RWPE1 (cell line): ENCODE data around the gene PPP6C.

Experiments
- CTCF ChIA-PET: fragments of 350-600 bp; sonication (Branson Sonifier 250); formaldehyde crosslinking; extraction: SDS; loops from one replicate; lab custom pipeline; 2021; lab: Yijun Ruan, JAX
- POLR2A ChIA-PET: fragments of 400-600 bp; formaldehyde crosslinking; extraction: SDS; loops from one replicate; lab custom pipeline; 2020; ENCODE audit warnings: antibody characterized with exemption; ENCODE audit not compliant: low non-redundant PET; lab: Yijun Ruan, JAX
- DNase-seq: peaks from one replicate; pipeline ENCODE4 v3.0.0; 2012; ENCODE audit warnings: low spot score
- H3K27ac ChIP-seq: fragments of 450-650 bp; 2 replicates; pipeline ENCODE4 v1.5.1; 2017
- TF ChIP-seq, protein P1 (sequence below): fragments of 450-650 bp; conservative IDR thresholded peaks from 2 replicates; pipeline ENCODE4 v1.5.1; 2017; ENCODE audit warnings: low read depth, mild to moderate bottlenecking

PPP6C gene

GRCh38 chr9:125141751-125142150, 47.9 kb downstream of the PPP6C start:
- CTCF ChIA-PET = interaction anchor here (0.6 to 1.7 kb wide), 3 partner anchors 26 to 370 kb away, joined by 3 to 8 read pairs (median 4); partner anchors contain the start of gene WDR38
- POLR2A ChIA-PET = interaction anchor here (0.7 kb wide), 1 partner anchor 475 kb away, joined by 11 read pairs; no protein-coding TSS in a partner anchor
- H3K27ac ChIP-seq = no peak overlapping the region
- TF ChIP-seq, protein P1, sequence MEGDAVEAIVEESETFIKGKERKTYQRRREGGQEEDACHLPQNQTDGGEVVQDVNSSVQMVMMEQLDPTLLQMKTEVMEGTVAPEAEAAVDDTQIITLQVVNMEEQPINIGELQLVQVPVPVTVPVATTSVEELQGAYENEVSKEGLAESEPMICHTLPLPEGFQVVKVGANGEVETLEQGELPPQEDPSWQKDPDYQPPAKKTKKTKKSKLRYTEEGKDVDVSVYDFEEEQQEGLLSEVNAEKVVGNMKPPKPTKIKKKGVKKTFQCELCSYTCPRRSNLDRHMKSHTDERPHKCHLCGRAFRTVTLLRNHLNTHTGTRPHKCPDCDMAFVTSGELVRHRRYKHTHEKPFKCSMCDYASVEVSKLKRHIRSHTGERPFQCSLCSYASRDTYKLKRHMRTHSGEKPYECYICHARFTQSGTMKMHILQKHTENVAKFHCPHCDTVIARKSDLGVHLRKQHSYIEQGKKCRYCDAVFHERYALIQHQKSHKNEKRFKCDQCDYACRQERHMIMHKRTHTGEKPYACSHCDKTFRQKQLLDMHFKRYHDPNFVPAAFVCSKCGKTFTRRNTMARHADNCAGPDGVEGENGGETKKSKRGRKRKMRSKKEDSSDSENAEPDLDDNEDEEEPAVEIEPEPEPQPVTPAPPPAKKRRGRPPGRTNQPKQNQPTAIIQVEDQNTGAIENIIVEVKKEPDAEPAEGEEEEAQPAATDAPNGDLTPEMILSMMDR = no peak
- no peak for DNase-seq

- TF ChIP-seq, protein P1 = no peak
- POLR2A ChIA-PET = no interaction called here
- CTCF ChIA-PET = interaction anchor here (0.6 to 1.1 kb wide), 2 partner anchors 27 to 288 kb away, joined by 3 to 4 read pairs; partner anchors contain the start of gene WDR38
- no peak overlapping the region for H3K27ac ChIP-seq
- no peak for DNase-seq
These were observed 48.4 kb downstream of the PPP6C start for GRCh38 chr9:125141251-125141650.

GRCh38 chr9:125140576-125140975, 49.0 kb downstream of the PPP6C start:
- ChIA-PET POLR2A (no interaction called here), CTCF (no interaction called here)
- no peak for DNase-seq
- H3K27ac ChIP-seq = no peak overlapping the region
- TF ChIP-seq, protein P1 = no peak

- DNase-seq = no peak
- no peak overlapping the region for H3K27ac ChIP-seq
- CTCF ChIA-PET = no interaction called here
- POLR2A ChIA-PET = no interaction called here
- TF ChIP-seq, protein P1 = no peak
These were observed 52.4 kb downstream of the PPP6C start for GRCh38 chr9:125137200-125137599.

- no peak overlapping the region for H3K27ac ChIP-seq
- no peak for DNase-seq
- POLR2A ChIA-PET = no interaction called here
- TF ChIP-seq, protein P1 = no peak
- CTCF ChIA-PET = interaction anchor here (0.6 to 0.7 kb wide), 2 partner anchors 38 to 513 kb away, joined by 3 to 4 read pairs; no protein-coding TSS in a partner anchor
These were observed 54.6 kb downstream of the PPP6C start for GRCh38 chr9:125134976-125135375.

DNA sequence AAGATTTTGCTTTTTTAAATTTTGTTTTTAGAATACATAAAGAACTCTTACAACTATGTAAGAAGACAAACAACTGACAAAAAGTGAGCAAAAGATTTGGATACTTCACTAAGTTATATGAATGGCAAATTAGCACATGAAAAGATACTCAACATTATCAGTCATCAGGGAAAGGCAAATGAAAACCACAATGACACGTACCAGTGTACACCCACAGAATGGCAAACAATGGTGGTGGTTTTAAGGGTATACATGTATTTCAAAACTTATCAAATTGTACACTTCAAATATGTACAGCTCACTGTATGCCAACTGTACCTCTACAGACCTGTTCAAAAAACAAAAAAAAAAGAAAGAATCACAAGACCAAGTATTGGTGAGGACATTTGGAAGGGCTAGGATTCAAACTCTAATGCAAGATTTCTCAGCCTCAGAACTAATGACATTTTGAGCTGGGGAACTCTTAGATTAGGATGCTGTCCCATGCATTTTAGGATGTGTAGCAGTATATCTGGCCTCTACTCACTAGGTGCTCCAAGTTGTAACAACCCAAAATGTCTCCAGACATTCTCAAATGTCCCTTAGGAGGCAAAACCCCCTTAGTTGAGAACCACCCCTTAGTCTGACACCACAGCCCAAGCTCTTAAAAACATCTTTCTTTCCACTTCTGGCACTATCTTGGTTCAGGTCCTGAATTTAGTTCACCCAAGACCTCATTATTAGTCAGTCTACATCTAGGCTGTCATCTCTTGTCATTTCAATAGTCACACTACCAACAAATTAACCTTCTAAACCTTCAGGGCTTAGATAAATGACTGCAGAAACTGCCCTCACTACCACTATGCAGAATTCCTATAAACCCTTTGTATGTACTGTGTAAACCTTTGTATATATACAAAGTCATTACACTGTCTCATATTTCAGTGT, 55.9 kb downstream of the PPP6C start:
- POLR2A ChIA-PET = no interaction called here
- CTCF ChIA-PET = no interaction called here
- TF ChIP-seq, protein P1 = no peak
- no peak for DNase-seq
- H3K27ac ChIP-seq = no peak overlapping the region
